H1 (cell line): ENCODE measurements around the gene TDP2. TPM values are rescaled to one million over a fixed set of nuclear protein-coding genes. Genes with fewer than 3 reads are reported as not detected.

Experiments used
- EZH2 ChIP-seq: fragments of 200-600 bp; sonication (generic); IDR thresholded peaks from 2 replicates; pipeline ENCODE4 v1.7.1; 2012; ENCODE audit warnings: low read depth, mild to moderate bottlenecking, moderate library complexity, low read length, inconsistent platforms; ENCODE audit not compliant: severe bottlenecking
- JUN ChIP-seq: IDR thresholded peaks from 2 replicates; pipeline ENCODE4 v1.6.1; 2011; ENCODE audit warnings: low read depth, mild to moderate bottlenecking, improper control_type of control experiment, low read length
- SIX5 ChIP-seq: IDR thresholded peaks from 2 replicates; pipeline ENCODE4 v1.6.1; 2011; ENCODE audit warnings: mild to moderate bottlenecking, low read depth, low read length
- SP2 ChIP-seq: IDR thresholded peaks from 2 replicates; pipeline ENCODE4 v1.6.1; 2012; ENCODE audit warnings: mild to moderate bottlenecking, low read length, inconsistent platforms
- ZNF274 ChIP-seq: IDR thresholded peaks from 2 replicates; pipeline ENCODE4 v1.7.0; 2012; ENCODE audit warnings: low read length, borderline replicate concordance; ENCODE audit errors: extremely low read depth
- polyA plus RNA-seq, 7 experiments: library from polyadenylated mRNA; depleted of rRNA in 3 of 7; stranded (reverse) in 5 of 7; unstranded in 2 of 7; fragments of >200 nt in 5 of 7; fragments of 200-250 nt in 2 of 7; gene quantifications; 1 replicate in 5 of 7; 2 replicates in 1 of 7; 4 replicates in 1 of 7; pipeline versions ENCODE4 v1.2.1 to v1.2.3, GENCODE V29; 2011 to 2013; ENCODE audit warnings: missing spikeins in 2 of 7, mixed read lengths in 2 of 7
- total RNA-seq: library from RNA; stranded (reverse); fragmentation: NEBNext Ultra II Directional; extraction: Animal tissue kit (Norgen Biotek cat#: 25700); gene quantifications from 2 replicates; pipeline ENCODE4 v1.2.1, GENCODE V29; 2021

TDP2 gene
- total and polyA plus RNA-seq, 2 of the 8 experiments (the other 6 are each of a cell fraction or from before 2014, with no cell fraction given): 18.8 to 51.6 TPM

DNA sequence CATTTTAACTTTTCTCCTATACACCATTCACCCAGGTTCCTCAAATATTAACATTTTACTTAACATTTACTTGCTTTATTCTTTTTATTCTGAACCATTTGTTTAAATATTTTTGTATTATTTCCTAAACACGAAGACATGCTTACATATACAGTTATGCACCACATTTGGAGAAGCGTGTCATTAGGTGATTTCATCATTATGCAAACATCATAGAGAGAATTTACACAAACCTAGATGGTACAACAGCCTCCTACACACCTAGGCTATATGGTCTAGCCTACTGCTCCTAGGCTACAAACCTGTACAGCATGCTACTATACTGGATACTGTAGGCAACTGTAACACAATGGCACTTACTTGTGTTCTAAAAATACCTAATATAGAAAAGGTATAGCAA, 6.6 kb downstream of the TDP2 start (continued):
- no peak for TF ChIP-seq EZH2
- TF ChIP-seq JUN: no peak
- TF ChIP-seq SP2: no peak
- TF ChIP-seq SIX5: no peak
- no peak for TF ChIP-seq ZNF274
